GM19238 (cell line): ENCODE results near the gene SPRED3.

Experiments used
- DNase-seq: peaks from one replicate; pipeline ENCODE4 v3.0.0; 2011; ENCODE audit warnings: low spot score; ENCODE audit not compliant: insufficient read length

SPRED3 gene

DNA sequence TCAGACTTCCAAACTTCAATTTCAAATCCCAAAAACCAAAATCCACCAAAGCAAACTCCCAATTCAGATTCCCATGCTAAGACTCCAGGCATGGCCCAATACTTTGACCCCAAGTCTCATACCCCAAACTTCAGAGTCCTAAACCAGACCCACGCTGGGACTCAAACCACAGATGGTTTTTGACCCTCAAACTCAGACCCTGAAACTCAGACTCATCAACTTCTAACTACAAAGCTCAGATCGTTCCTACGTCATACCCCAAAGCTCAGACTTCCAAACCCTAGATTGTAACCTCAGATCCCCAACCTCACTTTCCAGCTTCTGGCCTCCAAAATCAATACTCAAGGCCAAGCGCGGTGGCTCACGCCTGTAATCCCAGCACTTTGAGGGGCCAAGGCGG, 56.9 kb downstream of the SPRED3 start:
- no peak for DNase-seq

DNA sequence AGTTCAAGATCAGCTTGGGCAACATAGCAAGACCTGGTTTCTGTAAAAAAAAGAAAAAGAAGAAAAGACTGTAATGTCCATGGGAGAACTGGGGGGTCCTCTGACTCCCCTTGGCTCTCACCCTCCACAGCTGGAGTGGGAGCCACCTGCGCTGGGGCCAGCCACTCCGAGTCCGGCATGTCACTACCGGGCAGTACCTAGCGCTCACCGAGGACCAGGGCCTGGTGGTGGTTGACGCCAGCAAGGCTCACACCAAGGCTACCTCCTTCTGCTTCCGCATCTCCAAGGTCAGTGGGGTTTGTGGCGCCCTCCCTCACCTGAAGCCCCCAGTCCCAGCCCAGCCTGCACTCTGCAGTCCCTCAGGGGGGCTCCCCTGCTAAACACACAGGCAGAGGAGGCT, 59.7 kb downstream of the SPRED3 start:
- DNase-seq, result no peak
